Fibroblast of pulmonary artery (primary cell): Measurements from ENCODE around the gene MASP1.

ENCODE experiments used
- DNase-seq: peaks from one replicate; pipeline ENCODE4 v3.0.0-alpha.2; 2010; ENCODE audit warnings: low read depth
- H3K4me3 ChIP-seq: replicated peaks from 2 replicates; pipeline ENCODE4 v1.5.1; 2011; ENCODE audit warnings: low read depth, mild to moderate bottlenecking, control low read depth, low read length, moderate library complexity
- TF ChIP-seq, protein P1 (sequence below): IDR thresholded peaks from 2 replicates; pipeline ENCODE4 v1.5.1; 2011; ENCODE audit warnings: mild to moderate bottlenecking, control low read depth, low read length, inconsistent platforms; ENCODE audit errors: missing control alignments

Gene MASP1

DNA sequence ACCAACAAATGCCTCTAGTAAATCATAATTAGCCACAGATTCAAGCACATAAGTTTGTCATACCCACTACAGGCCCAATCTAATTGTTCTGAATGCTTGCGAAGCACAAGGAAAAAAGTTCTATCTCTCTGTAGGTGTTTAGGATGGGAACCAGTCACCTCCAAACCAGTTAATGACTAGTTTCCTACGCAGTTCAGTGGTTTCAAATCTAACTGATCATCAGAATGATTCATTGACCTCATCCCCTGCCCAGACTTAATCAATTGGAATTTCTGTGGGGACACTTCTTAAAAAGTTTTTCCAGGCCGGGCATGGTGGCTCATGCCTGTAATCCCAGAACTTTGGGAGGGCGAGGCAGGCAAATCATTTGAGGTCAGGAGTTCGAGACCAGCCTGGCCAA lies 24.3 kb upstream of the MASP1 start:
- H3K4me3 ChIP-seq: no peak overlapping the region
- TF ChIP-seq, protein P1, sequence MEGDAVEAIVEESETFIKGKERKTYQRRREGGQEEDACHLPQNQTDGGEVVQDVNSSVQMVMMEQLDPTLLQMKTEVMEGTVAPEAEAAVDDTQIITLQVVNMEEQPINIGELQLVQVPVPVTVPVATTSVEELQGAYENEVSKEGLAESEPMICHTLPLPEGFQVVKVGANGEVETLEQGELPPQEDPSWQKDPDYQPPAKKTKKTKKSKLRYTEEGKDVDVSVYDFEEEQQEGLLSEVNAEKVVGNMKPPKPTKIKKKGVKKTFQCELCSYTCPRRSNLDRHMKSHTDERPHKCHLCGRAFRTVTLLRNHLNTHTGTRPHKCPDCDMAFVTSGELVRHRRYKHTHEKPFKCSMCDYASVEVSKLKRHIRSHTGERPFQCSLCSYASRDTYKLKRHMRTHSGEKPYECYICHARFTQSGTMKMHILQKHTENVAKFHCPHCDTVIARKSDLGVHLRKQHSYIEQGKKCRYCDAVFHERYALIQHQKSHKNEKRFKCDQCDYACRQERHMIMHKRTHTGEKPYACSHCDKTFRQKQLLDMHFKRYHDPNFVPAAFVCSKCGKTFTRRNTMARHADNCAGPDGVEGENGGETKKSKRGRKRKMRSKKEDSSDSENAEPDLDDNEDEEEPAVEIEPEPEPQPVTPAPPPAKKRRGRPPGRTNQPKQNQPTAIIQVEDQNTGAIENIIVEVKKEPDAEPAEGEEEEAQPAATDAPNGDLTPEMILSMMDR: no peak
- DNase-seq: no peak

DNA sequence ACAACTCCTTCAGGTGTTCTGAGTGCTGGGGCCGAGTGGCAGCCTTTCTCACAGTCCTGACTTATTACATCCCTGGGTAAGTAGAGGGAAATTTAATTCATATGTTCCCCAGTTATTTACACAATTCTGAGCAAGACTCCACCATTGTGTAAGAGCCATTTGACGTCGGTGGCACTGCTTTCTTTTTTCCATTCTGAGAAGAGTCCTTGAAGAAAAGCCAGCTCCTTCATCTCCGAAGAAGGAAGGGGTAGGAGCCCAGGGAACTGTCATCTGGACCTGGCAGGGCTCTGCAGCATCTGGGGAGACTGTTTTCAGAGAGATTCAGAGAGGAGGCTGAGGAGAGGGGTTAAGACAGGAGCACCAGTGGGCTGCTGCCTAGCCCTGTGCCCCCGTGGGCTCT lies 22.6 kb upstream of the MASP1 start:
- H3K4me3 ChIP-seq: no peak overlapping the region
- TF ChIP-seq, protein P1: no peak
- no peak for DNase-seq

DNA sequence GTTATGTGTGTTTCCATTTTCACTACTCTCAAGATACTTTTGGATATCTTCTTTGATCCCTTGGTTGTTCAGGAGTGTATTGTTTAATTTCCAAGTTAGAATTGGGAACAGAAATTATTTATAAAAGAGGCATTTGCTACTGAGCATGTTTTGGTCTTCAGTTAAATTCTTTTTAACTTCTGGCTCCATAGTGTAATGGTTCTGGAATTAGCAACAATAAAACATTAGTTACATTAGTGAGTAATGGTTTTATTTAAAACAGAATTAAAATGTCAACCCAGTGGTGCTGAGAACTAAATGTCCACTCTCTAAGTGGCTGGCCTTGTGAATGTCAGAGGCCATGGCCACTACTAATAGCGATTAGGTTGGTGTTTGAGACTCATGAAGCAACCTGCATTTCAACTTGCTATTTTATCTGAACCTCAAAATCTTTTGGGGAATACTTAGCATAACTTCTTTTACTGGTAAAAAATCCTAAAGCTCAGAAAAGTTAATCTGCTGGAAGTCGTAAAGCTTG lies 19.5 kb upstream of the MASP1 start:
- no peak overlapping the region for H3K4me3 ChIP-seq
- DNase-seq: no peak
- TF ChIP-seq, protein P1: no peak

DNA sequence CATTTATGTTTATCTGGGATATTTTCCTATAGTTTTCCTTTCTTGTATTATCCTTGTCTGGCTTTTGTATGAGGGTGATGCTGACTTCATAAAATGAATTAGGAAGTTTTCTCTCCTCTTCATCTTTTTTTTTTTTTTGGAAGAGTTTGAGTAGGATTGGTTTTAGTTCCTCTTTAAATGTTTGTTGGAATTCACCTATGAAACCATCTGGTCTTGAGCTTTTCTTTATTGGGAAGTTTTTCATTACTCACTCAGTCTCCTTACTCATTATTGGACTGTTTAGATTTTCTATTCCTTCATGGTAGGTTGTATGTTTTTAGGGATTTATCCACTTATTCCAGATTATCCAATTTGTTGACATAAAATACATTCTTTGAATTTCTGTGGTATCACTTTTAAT lies 18.7 kb upstream of the MASP1 start:
- no peak overlapping the region for H3K4me3 ChIP-seq
- DNase-seq: no peak
- TF ChIP-seq, protein P1: no peak

DNA sequence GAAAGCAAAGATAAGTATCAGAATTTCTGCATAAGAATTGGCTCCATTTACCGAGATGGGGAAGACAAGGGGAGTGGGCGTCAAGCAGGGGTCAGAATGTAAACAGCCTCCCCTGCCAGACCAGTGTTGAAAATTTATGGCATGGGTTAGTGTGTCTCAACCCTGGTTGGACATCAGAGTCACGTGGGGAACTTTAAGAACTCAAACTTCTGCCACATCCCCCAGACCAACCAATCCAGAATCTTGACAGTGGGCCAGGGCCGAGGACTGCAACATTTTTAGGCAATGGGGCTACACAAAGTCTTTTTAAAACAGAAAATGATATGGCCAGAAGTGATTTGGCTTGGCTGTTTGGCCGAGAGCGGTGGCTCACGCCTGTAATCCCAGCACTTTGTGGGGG lies 14.3 kb upstream of the MASP1 start:
- no peak overlapping the region for H3K4me3 ChIP-seq
- TF ChIP-seq, protein P1: no peak
- DNase-seq: no peak

DNA sequence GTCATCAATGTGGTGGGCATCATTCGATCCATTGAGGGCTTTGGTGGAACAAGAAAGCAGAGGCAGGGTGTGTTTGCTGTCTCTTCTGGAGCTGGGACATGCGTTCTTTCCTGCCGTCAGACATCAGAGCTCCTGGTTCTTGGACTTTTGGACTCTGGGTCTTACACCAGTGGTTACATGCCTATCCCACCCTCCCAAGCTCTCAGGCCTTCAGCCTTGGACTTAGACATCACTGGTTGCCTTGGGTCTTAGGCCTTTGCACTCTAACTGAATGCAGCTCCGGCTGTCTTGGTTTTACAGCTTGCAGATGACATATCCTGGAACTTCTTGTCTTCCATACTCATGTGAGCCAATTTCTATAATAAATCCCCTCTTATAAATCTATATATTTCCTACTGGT lies 8.1 kb upstream of the MASP1 start:
- TF ChIP-seq, protein P1: no peak
- H3K4me3 ChIP-seq: no peak overlapping the region
- no peak for DNase-seq

DNA sequence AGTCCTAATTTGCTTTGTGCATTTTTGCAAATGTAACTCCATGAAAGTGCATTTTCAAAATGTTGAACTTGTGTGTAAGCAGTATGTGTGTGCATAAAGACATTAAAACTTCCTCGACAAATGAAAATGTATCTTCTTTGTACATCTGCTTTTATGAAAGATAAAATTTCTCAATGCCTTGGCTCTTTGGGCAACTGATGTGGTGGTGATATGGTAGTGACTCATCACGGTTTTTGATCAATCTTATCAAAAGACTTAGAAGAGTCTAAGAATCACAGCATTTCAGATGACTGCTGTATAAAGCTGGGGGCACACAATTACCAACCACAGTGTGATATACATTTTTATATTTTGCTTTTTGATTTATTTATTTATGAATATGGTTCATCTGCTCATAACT lies 5.4 kb upstream of the MASP1 start:
- no peak overlapping the region for H3K4me3 ChIP-seq
- no peak for DNase-seq
- TF ChIP-seq, protein P1: no peak
